ENCODE results near the gene SKI. TPM values are rescaled to one million over a fixed set of nuclear protein-coding genes. Genes with fewer than 3 reads are reported as not detected.

Gene SKI
- total RNA-seq, 1 experiment from 2014 or later = 38.2 TPM

- Histone ChIP-seq H3K9me3 (no peaks in the 10 kb centered on the region), H3K36me3 (ENCODE audit: control insufficient read depth, insufficient read depth, low read length) (no peaks in the 10 kb centered on the region), H3K4me1 (no peaks in the 10 kb centered on the region), H3K27me3 (replicated peaks; ENCODE audit: control insufficient read depth, insufficient read depth, low read length) (no peaks in the 10 kb centered on the region), H3K4me3 (ENCODE audit: low read depth, low read length) (no peak overlapping the region)
- Mint-ChIP-seq H3K4me3 (ENCODE audit: unreplicated experiment) (no peak overlapping the region), H3K4me1 (ENCODE audit: low read depth, unreplicated experiment) (no peaks in the 10 kb centered on the region), H3K36me3 (ENCODE audit: insufficient read depth, unreplicated experiment) (peaks cover 14% of the 10 kb centered on the region), H3K27ac (ENCODE audit: unreplicated experiment) (no peak overlapping the region), H3K27me3 (ENCODE audit: insufficient read depth, unreplicated experiment) (no peaks in the 10 kb centered on the region), H3K9me3 (ENCODE audit: unreplicated experiment) (no peaks in the 10 kb centered on the region)
- DNase-seq = no peak
- intact Hi-C loops (cut with micrococcal nuclease; ENCODE audit: unreplicated experiment) = no loop called here
- ChIA-PET POLR2A (no interaction called here), CTCF (no interaction called here)
- TF ChIP-seq, protein P1, sequence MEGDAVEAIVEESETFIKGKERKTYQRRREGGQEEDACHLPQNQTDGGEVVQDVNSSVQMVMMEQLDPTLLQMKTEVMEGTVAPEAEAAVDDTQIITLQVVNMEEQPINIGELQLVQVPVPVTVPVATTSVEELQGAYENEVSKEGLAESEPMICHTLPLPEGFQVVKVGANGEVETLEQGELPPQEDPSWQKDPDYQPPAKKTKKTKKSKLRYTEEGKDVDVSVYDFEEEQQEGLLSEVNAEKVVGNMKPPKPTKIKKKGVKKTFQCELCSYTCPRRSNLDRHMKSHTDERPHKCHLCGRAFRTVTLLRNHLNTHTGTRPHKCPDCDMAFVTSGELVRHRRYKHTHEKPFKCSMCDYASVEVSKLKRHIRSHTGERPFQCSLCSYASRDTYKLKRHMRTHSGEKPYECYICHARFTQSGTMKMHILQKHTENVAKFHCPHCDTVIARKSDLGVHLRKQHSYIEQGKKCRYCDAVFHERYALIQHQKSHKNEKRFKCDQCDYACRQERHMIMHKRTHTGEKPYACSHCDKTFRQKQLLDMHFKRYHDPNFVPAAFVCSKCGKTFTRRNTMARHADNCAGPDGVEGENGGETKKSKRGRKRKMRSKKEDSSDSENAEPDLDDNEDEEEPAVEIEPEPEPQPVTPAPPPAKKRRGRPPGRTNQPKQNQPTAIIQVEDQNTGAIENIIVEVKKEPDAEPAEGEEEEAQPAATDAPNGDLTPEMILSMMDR (IDR thresholded peaks at IDR 0.05; ENCODE audit: insufficient read depth in 1 of 2, low read depth in 1 of 2, low read length in 1 of 2, severe bottlenecking in 1 of 2, unreplicated experiment in 1 of 2) = no peak
- BruUV-seq (replicated peaks) = no TSS peak
These were observed 10.9 kb downstream of the SKI start for GRCh38 chr1:2239013-2239370.

- no TSS peak for BruUV-seq (replicated peaks)
- CTCF ChIA-PET = no interaction called here
These were observed 11.4 kb downstream of the SKI start for GRCh38 chr1:2239384-2239985.

GRCh38 chr1:2240270-2241156 is 12.4 kb downstream of the SKI start:
- H3K27me3 Mint-ChIP-seq (ENCODE audit: insufficient read depth, unreplicated experiment) = no peaks in the 10 kb centered on the region
- H3K4me1 Mint-ChIP-seq (ENCODE audit: low read depth, unreplicated experiment) = no peaks in the 10 kb centered on the region
- intact Hi-C loops (cut with micrococcal nuclease; ENCODE audit: unreplicated experiment) = no loop called here
- H3K9me3 ChIP-seq = no peaks in the 10 kb centered on the region
- H3K4me3 ChIP-seq (ENCODE audit: low read depth, low read length) = no peak overlapping the region
- BruUV-seq (replicated peaks) = no TSS peak
- H3K4me1 ChIP-seq = no peaks in the 10 kb centered on the region
- ChIA-PET CTCF (interaction anchor here (0.9 kb wide), 1 partner anchor 11 kb away, joined by 4 read pairs; no protein-coding TSS in a partner anchor), POLR2A (no interaction called here)
- H3K27ac Mint-ChIP-seq (ENCODE audit: unreplicated experiment) = no peak overlapping the region
- H3K4me3 Mint-ChIP-seq (ENCODE audit: unreplicated experiment) = no peak overlapping the region
- H3K36me3 ChIP-seq (ENCODE audit: control insufficient read depth, insufficient read depth, low read length) = no peaks in the 10 kb centered on the region
- H3K36me3 Mint-ChIP-seq (ENCODE audit: insufficient read depth, unreplicated experiment) = peaks cover 14% of the 10 kb centered on the region
- no peak for DNase-seq
- H3K27me3 ChIP-seq (replicated peaks; ENCODE audit: control insufficient read depth, insufficient read depth, low read length) = no peaks in the 10 kb centered on the region
- no peaks in the 10 kb centered on the region for H3K9me3 Mint-ChIP-seq (ENCODE audit: unreplicated experiment)
- TF ChIP-seq, protein P1 (IDR thresholded peaks at IDR 0.05; ENCODE audit: insufficient read depth in 1 of 2, low read depth in 1 of 2, low read length in 1 of 2, severe bottlenecking in 1 of 2, unreplicated experiment in 1 of 2) = no peak

More at GRCh38 chr1:2239384-2239985, 11.4 kb downstream of the SKI start:
- TF ChIP-seq, protein P1 (IDR thresholded peaks at IDR 0.05; ENCODE audit: insufficient read depth in 1 of 2, low read depth in 1 of 2, low read length in 1 of 2, severe bottlenecking in 1 of 2, unreplicated experiment in 1 of 2) = no peak
- intact Hi-C loops (cut with micrococcal nuclease; ENCODE audit: unreplicated experiment) = no loop called here
- Mint-ChIP-seq H3K27me3 (ENCODE audit: insufficient read depth, unreplicated experiment) (no peaks in the 10 kb centered on the region), H3K9me3 (ENCODE audit: unreplicated experiment) (no peaks in the 10 kb centered on the region), H3K4me3 (ENCODE audit: unreplicated experiment) (no peak overlapping the region), H3K27ac (ENCODE audit: unreplicated experiment) (no peak overlapping the region), H3K36me3 (ENCODE audit: insufficient read depth, unreplicated experiment) (peaks cover 14% of the 10 kb centered on the region), H3K4me1 (ENCODE audit: low read depth, unreplicated experiment) (no peaks in the 10 kb centered on the region)
- no peak for DNase-seq
- no peaks in the 10 kb centered on the region for H3K4me1 ChIP-seq
- H3K27me3 ChIP-seq (replicated peaks; ENCODE audit: control insufficient read depth, insufficient read depth, low read length) = no peaks in the 10 kb centered on the region
- no peaks in the 10 kb centered on the region for H3K36me3 ChIP-seq (ENCODE audit: control insufficient read depth, insufficient read depth, low read length)
- no peak overlapping the region for H3K4me3 ChIP-seq (ENCODE audit: low read depth, low read length)
- POLR2A ChIA-PET = no interaction called here
- no peaks in the 10 kb centered on the region for H3K9me3 ChIP-seq
